Astrocyte (in vitro differentiated cells and primary cell): ENCODE measurements around the gene UBE2D1. TPM values are rescaled to one million over a fixed set of nuclear protein-coding genes. Genes with fewer than 3 reads are reported as not detected.
"Not testable (repeated sequence)": the region's sequence is repeated elsewhere in the genome, so short reads cannot be mapped to it uniquely, and the experiment has no call there.

ENCODE experiments used
- DNase-seq: peaks from one replicate; pipeline ENCODE4 v3.0.0-alpha.2; 2010; ENCODE audit warnings: low read depth
- FAIRE-seq: peaks from 2 replicates; lab custom pipeline; 2011; peaks lifted over from hg19 to GRCh38; lab: Jason Lieb, UNC
- H2AFZ ChIP-seq: 2 replicates; pipeline ENCODE4 v1.6.0; 2012; ENCODE audit warnings: low read depth, low read length, inconsistent platforms
- H3K27ac ChIP-seq: 2 replicates; pipeline ENCODE4 v1.5.1; 2011; ENCODE audit warnings: low read depth, low read length, inconsistent platforms
- H3K27me3 ChIP-seq: 2 replicates; pipeline ENCODE4 v1.6.0; 2011; ENCODE audit warnings: low read length, inconsistent platforms; ENCODE audit not compliant: insufficient read depth
- H3K36me3 ChIP-seq: 2 replicates; pipeline ENCODE4 v1.5.1; 2011; ENCODE audit warnings: low read length, inconsistent platforms; ENCODE audit not compliant: insufficient read depth
- H3K4me1 ChIP-seq: 2 replicates; pipeline ENCODE4 v1.5.1; 2011; ENCODE audit warnings: low read length, inconsistent platforms; ENCODE audit not compliant: insufficient read depth
- H3K4me2 ChIP-seq: 2 replicates; pipeline ENCODE4 v1.6.0; 2012; ENCODE audit warnings: low read length, inconsistent platforms
- H3K4me3 ChIP-seq: 2 replicates; pipeline ENCODE4 v1.5.1; 2011; ENCODE audit warnings: low read depth, mild to moderate bottlenecking, low read length, inconsistent platforms; ENCODE audit not compliant: insufficient read depth
- H3K79me2 ChIP-seq: 2 replicates; pipeline ENCODE4 v1.6.0; 2012; ENCODE audit warnings: mild to moderate bottlenecking, low read length, inconsistent platforms; ENCODE audit not compliant: insufficient read depth
- H3K9ac ChIP-seq: 2 replicates; pipeline ENCODE4 v1.6.0; 2012; ENCODE audit warnings: mild to moderate bottlenecking, low read length, inconsistent platforms
- H3K9me3 ChIP-seq: 2 replicates; pipeline ENCODE4 v1.5.1; 2012; ENCODE audit warnings: low read depth, mild to moderate bottlenecking, low read length, inconsistent platforms; ENCODE audit not compliant: insufficient read depth
- H4K20me1 ChIP-seq: 2 replicates; pipeline ENCODE4 v1.6.0; 2012; ENCODE audit warnings: low read length, inconsistent platforms; ENCODE audit not compliant: insufficient read depth
- H3K27ac Mint-ChIP-seq: one replicate; pipeline ENCODE4 v1.8.0; 2021; ENCODE audit warnings: mild to moderate bottlenecking, mixed read lengths; ENCODE audit not compliant: unreplicated experiment
- H3K27me3 Mint-ChIP-seq: one replicate; pipeline ENCODE4 v1.8.0; 2021; ENCODE audit warnings: low read depth, mixed read lengths; ENCODE audit not compliant: unreplicated experiment
- H3K36me3 Mint-ChIP-seq: one replicate; pipeline ENCODE4 v1.8.0; 2021; ENCODE audit warnings: low read depth, mixed read lengths; ENCODE audit not compliant: unreplicated experiment
- H3K4me1 Mint-ChIP-seq: one replicate; pipeline ENCODE4 v1.8.0; 2021; ENCODE audit warnings: low read depth, mixed read lengths; ENCODE audit not compliant: unreplicated experiment
- H3K4me3 Mint-ChIP-seq: one replicate; pipeline ENCODE4 v1.8.0; 2021; ENCODE audit warnings: mild to moderate bottlenecking, moderate library complexity, mixed read lengths; ENCODE audit not compliant: unreplicated experiment
- H3K9me3 Mint-ChIP-seq: one replicate; pipeline ENCODE4 v1.8.0; 2021; ENCODE audit warnings: mild to moderate bottlenecking, mixed read lengths; ENCODE audit not compliant: unreplicated experiment
- EZH2 ChIP-seq: IDR thresholded peaks from 2 replicates; pipeline ENCODE4 v1.6.1; 2012; ENCODE audit warnings: mild to moderate bottlenecking, low read length, inconsistent platforms; ENCODE audit not compliant: insufficient read depth
- total RNA-seq: library from RNA; stranded (reverse); gene quantifications from 2 replicates; pipeline ENCODE4 v1.2.1, GENCODE V29; 2021
- TF ChIP-seq, protein P1 (sequence below): IDR thresholded peaks from 2 replicates; pipeline ENCODE4 v1.5.1; 2011; ENCODE audit warnings: low read depth, mild to moderate bottlenecking, inconsistent platforms, low read length, moderate library complexity; ENCODE audit not compliant: insufficient read depth

UBE2D1 gene
- total RNA-seq, 1 donor from 2014 or later, result 22.1 TPM

GRCh38 chr10:58415757-58416156 lies 81.0 kb downstream of the UBE2D1 start:
- H3K36me3 Mint-ChIP-seq, result no peaks in the 10 kb centered on the region
- H3K27me3 Mint-ChIP-seq, result no peaks in the 10 kb centered on the region
- Histone ChIP-seq H3K4me1 (peaks cover 23% of the 10 kb centered on the region), H3K36me3 (no peaks in the 10 kb centered on the region), H3K9ac (no peak overlapping the region), H4K20me1 (no peaks in the 10 kb centered on the region), H3K27me3 (no peaks in the 10 kb centered on the region), H3K27ac (no peak overlapping the region), H3K4me3 (no peak overlapping the region), H3K9me3 (peaks cover 3% of the 10 kb centered on the region), H3K4me2 (no peak overlapping the region), H2AFZ (no peak overlapping the region), H3K79me2 (no peaks in the 10 kb centered on the region)
- peaks cover 12% of the 10 kb centered on the region for H3K4me1 Mint-ChIP-seq
- FAIRE-seq (no peak), DNase-seq (no peak)
- no peak overlapping the region for H3K27ac Mint-ChIP-seq
- no peak for TF ChIP-seq EZH2
- TF ChIP-seq, protein P1, sequence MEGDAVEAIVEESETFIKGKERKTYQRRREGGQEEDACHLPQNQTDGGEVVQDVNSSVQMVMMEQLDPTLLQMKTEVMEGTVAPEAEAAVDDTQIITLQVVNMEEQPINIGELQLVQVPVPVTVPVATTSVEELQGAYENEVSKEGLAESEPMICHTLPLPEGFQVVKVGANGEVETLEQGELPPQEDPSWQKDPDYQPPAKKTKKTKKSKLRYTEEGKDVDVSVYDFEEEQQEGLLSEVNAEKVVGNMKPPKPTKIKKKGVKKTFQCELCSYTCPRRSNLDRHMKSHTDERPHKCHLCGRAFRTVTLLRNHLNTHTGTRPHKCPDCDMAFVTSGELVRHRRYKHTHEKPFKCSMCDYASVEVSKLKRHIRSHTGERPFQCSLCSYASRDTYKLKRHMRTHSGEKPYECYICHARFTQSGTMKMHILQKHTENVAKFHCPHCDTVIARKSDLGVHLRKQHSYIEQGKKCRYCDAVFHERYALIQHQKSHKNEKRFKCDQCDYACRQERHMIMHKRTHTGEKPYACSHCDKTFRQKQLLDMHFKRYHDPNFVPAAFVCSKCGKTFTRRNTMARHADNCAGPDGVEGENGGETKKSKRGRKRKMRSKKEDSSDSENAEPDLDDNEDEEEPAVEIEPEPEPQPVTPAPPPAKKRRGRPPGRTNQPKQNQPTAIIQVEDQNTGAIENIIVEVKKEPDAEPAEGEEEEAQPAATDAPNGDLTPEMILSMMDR, result no peak
- H3K9me3 Mint-ChIP-seq, result peaks cover 12% of the 10 kb centered on the region
- no peak overlapping the region for H3K4me3 Mint-ChIP-seq

DNA sequence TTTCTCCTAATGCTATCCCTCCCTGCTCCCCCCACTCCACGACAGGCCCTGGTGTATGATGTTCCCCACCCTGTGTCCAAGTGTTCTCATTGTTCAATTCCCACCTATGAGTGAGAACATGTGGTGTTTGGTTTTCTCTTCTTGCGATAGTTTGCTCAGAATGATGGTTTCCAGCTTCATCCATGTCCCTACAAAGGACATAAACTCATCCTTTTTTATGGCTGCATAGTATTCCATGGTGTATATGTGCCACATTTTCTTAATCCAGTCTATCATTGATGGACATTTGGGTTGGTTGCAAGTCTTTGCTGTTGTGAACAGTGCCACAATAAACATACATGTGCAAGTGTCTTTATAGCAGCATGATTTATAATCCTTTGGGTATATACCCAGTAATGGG lies 83.1 kb downstream of the UBE2D1 start:
- H3K27ac ChIP-seq, H3K27me3 ChIP-seq, H3K4me3 ChIP-seq, H3K36me3 ChIP-seq, DNase-seq, H3K9ac ChIP-seq, H2AFZ ChIP-seq, H3K4me2 ChIP-seq, H3K27me3 Mint-ChIP-seq, H3K36me3 Mint-ChIP-seq, H3K9me3 ChIP-seq, H3K4me1 Mint-ChIP-seq, H4K20me1 ChIP-seq, H3K27ac Mint-ChIP-seq, H3K79me2 ChIP-seq, H3K4me3 Mint-ChIP-seq, FAIRE-seq: not testable (repeated sequence)
- H3K9me3 Mint-ChIP-seq, result peaks cover 20% of the 10 kb centered on the region
- peaks cover 13% of the 10 kb centered on the region for H3K4me1 ChIP-seq

Other genes with a start within 250 kb of the UBE2D1 start
- 5.6 and 6.8 TPM in 2 replicates for gene IPMK, start 67.1 kb upstream of the UBE2D1 start, total RNA-seq
- 32.2 and 36.3 TPM in 2 replicates for gene CISD1, start 65.8 kb upstream of the UBE2D1 start, total RNA-seq
- gene TFAM, start 50.4 kb downstream of the UBE2D1 start, total RNA-seq, result 38.2 and 41.4 TPM in 2 replicates
- gene BICC1, start 177.9 kb downstream of the UBE2D1 start, total RNA-seq, result 23.0 and 37.5 TPM in 2 replicates